Ramos (cell line): ENCODE data around the gene AHCTF1.
"Not testable (repeated sequence)": the region's sequence is repeated elsewhere in the genome, so short reads cannot be mapped to it uniquely, and the experiment has no call there.

Source experiments
- in situ Hi-C: fragments of 300-500 bp; cut with MboI; formaldehyde crosslinking; loops from one replicate; pipeline ENCODE4 v1.14.3; 2022; ENCODE audit warnings: low sequenced_read_pairs; ENCODE audit not compliant: unreplicated experiment

AHCTF1 gene

GRCh38 chr1:246921481-246921880, 10.3 kb downstream of the AHCTF1 start:
- in situ Hi-C loops: no loop called here

- in situ Hi-C loops: no loop called here
Observed at GRCh38 chr1:246919902-246920301, 11.8 kb downstream of the AHCTF1 start.

GRCh38 chr1:246916026-246916923, 15.5 kb downstream of the AHCTF1 start:
- in situ Hi-C loops: not testable (repeated sequence)

- in situ Hi-C loops: no loop called here
Observed at GRCh38 chr1:246907472-246907871, 24.3 kb downstream of the AHCTF1 start.

GRCh38 chr1:246906833-246907232, 24.9 kb downstream of the AHCTF1 start:
- in situ Hi-C loops: no loop called here

GRCh38 chr1:246901874-246902273, 29.9 kb downstream of the AHCTF1 start:
- in situ Hi-C loops: no loop called here

- in situ Hi-C loops: no loop called here
Observed at GRCh38 chr1:246897302-246897701, 34.4 kb downstream of the AHCTF1 start.

- in situ Hi-C loops: no loop called here
Observed at GRCh38 chr1:246893191-246893939, 38.4 kb downstream of the AHCTF1 start.

GRCh38 chr1:246891105-246891504, 40.6 kb downstream of the AHCTF1 start:
- in situ Hi-C loops: no loop called here

GRCh38 chr1:246888522-246888921, 43.2 kb downstream of the AHCTF1 start:
- in situ Hi-C loops: no loop called here

- in situ Hi-C loops: not testable (repeated sequence)
Observed at GRCh38 chr1:246885389-246885788, 46.4 kb downstream of the AHCTF1 start.

- in situ Hi-C loops: no loop called here
Observed at GRCh38 chr1:246878551-246878950, 53.2 kb downstream of the AHCTF1 start.

GRCh38 chr1:246876431-246876830, 55.3 kb downstream of the AHCTF1 start:
- in situ Hi-C loops: no loop called here

- in situ Hi-C loops: no loop called here
Observed at GRCh38 chr1:246875041-246876026, 56.4 kb downstream of the AHCTF1 start.

GRCh38 chr1:246865921-246866320, 65.8 kb downstream of the AHCTF1 start:
- in situ Hi-C loops: no loop called here

- in situ Hi-C loops: not testable (repeated sequence)
Observed at GRCh38 chr1:246863791-246864190, 68.0 kb downstream of the AHCTF1 start.

GRCh38 chr1:246860401-246860800, 71.3 kb downstream of the AHCTF1 start:
- in situ Hi-C loops: no loop called here

- in situ Hi-C loops: no loop called here
Observed at GRCh38 chr1:246856371-246856770, 75.4 kb downstream of the AHCTF1 start.

GRCh38 chr1:246850640-246851039, 81.1 kb downstream of the AHCTF1 start:
- in situ Hi-C loops: not testable (repeated sequence)

GRCh38 chr1:246843876-246844275, 87.9 kb downstream of the AHCTF1 start:
- in situ Hi-C loops: no loop called here
